ENCODE results near the gene TNFSF12.
A peak's percentile ranks its signal among the peaks of the same experiment; 100 is the strongest.

Gene TNFSF12

DNA sequence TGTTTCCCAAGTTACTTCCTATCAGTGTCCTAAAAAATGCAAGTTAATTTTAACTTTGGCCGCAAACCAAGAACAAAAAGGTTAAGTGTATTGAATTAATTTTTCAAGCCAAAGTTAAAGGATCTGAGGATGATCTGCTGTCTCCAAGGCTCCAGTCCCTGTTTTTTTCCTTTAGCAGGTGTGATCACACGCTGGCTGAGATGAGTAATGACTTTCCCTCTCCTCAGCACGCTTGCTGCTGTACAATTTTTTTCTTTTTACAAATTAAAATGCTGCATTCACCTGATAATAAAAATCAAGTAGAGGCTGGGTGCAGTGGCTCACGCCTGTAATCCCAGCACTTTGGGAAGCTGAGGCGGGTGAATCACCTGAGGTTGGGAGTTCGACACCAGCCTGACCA lies 3.9 kb upstream of the TNFSF12 start:
- DNase-seq (ENCODE audit: low spot score) = no peak

DNA sequence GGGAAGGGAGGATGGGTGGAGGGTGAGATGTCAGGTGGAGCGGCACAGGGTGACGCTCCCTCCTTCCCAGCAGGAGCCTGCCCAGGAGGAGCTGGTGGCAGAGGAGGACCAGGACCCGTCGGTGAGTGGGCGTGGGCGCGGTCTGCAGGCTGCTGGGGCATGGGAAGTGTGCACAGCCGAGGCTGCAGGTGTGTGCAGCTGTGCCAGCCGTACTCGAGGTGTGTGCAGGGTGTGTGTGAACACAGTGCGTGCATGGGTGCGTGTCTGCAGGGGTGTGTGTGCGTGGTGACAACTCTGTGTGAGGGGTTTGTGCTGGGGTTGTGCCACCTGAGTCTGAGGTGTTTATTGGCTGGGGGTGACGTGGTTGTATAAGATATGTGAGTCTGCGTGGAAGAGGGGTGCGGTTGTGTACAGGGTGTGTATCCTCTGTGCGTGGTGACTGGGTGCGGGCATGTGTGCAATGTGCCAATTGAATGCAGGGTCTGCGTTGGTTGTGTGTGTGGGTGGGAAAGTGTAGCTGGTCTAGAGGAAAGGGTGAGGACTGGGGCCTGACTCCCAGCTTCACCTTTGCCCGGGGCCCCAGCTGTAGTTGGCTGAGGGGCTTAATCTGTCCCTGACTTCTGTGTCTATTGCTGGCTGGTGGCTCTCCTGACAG lies 670 bp downstream of the TNFSF12 start:
- DNase-seq (ENCODE audit: low spot score) = no peak

DNA sequence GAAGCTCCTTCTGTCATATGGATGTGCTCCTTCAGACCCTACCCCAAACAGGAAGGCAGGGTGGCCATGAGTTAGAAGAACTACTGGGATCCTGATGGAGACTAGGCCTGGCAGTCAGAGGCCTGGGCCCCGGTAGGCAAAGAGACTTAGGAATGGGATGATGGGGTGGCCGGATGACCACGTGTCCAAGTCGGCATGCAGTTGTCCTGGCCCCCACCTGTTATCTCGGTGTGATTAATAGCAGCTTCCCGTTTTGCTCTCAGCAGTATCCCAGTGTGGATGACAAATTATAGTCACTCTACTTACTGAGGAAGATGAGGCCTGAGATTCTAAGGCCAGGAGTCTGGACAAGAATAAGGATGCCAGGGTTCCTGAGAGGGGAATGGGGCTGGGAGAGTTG lies 1.5 kb downstream of the TNFSF12 start:
- no peak for DNase-seq (ENCODE audit: low spot score)

DNA sequence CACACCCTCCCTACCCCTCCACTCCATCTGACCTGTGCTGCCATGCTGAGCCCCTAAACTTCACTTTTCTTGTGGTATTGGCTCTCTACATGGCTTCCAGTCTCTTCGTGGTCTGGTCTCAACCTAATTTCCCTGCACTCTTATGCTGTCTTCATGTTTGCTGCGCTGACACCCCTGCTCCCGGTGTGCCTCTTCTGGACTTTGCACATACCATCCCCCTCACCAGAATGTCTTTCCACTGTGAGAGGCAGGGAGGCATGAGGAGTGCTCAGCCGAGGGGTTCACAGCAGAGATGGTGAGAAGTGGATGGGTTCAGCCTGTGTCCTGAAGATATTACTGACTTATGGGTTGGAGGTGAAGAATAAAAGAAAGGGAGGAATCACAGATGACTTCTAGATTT lies 2.5 kb downstream of the TNFSF12 start:
- DNase-seq (ENCODE audit: low spot score) = no peak

DNA sequence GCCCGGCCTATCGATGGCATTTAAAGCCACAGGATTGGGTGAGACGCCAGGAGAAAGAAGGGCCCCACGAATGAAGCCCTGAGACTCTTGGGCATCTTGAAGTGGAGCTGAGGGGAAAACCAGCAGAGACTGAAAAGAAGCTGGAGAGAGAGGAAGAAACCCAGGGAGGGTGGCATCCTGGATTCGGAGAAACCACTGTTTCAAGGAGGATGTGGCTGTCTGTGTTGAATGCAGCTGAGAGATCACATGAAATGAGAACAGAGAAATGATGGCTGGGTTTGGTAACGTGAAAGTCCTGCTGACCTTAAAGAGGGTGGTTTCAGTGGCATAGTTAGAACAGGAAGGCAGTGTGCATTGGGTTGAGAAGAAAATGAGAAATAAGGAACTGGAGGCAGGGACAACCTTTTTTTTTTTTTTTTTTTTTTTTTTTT lies 3.8 kb downstream of the TNFSF12 start:
- no peak for DNase-seq (ENCODE audit: low spot score)

DNA sequence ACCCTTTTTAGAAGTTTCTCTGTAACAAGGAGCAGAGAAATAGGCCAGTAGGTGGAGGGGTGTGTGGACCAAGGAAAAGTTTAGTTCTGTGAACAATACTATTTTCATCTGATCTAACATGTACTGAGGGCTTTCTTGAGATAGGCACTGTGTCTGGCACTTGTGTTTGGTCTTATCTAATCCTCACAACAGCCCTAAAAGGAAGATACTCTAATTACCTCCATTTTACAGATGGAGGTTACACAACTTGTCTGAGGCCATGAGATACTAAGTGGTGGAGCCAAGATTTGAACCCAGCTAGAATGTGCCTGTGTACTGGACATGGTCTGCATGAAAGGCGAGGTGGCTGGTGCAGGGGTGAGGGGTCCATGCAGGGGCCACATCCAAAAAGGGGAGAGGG lies 4.5 kb downstream of the TNFSF12 start:
- DNase-seq (ENCODE audit: low spot score) = no peak

DNA sequence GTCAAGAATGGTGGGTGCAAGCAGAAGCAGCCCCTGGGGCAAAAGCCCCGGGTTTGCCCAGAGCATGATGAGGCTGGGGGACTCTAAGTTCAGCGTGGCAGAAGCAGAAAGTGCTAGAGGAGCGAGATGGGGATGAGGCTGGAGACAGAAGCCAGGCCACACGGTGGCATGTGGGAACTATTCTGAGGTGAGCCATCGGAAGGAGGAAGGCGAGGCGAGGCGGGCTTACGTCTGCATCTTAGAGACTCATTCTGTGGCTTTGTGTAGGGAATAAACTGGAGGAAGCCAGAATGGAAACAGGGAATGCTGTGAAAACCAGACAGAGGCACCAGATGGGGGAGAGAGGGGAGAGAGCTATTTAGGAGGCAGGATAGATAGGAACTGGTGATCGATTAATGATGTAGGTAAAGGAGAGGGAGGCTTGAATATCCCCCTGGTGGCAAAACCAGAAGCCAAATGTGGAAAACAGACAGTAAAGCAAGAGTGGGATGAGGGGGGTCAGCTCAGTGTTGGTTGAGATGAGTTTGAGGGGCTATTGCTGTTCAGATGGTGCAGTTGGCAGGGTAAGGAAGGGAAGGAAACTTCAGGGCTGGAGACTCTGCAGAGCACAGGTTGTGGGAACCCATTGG lies 6.6 kb downstream of the TNFSF12 start:
- DNase-seq (ENCODE audit: low spot score) = no peak

DNA sequence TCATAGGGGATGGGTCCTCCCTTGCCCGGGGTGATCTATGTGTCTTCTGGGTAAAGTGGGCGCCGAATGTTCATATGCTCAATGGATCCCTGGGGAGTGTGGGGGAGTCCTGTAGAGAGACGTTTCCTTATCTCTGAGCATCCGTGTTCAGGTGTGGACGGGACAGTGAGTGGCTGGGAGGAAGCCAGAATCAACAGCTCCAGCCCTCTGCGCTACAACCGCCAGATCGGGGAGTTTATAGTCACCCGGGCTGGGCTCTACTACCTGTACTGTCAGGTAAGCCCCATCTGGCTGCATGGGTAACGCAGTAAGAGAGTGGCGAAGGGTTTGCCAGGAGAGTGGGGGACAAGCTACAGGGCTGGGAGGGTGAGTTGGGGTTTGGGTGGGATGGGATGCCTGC lies 7.8 kb downstream of the TNFSF12 start:
- no peak for DNase-seq (ENCODE audit: low spot score)

DNA sequence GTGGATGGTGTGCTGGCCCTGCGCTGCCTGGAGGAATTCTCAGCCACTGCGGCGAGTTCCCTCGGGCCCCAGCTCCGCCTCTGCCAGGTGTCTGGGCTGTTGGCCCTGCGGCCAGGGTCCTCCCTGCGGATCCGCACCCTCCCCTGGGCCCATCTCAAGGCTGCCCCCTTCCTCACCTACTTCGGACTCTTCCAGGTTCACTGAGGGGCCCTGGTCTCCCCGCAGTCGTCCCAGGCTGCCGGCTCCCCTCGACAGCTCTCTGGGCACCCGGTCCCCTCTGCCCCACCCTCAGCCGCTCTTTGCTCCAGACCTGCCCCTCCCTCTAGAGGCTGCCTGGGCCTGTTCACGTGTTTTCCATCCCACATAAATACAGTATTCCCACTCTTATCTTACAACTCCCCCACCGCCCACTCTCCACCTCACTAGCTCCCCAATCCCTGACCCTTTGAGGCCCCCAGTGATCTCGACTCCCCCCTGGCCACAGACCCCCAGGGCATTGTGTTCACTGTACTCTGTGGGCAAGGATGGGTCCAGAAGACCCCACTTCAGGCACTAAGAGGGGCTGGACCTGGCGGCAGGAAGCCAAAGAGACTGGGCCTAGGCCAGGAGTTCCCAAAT lies 8.4 kb downstream of the TNFSF12 start:
- DNase-seq (ENCODE audit: low spot score) = no peak

DNA sequence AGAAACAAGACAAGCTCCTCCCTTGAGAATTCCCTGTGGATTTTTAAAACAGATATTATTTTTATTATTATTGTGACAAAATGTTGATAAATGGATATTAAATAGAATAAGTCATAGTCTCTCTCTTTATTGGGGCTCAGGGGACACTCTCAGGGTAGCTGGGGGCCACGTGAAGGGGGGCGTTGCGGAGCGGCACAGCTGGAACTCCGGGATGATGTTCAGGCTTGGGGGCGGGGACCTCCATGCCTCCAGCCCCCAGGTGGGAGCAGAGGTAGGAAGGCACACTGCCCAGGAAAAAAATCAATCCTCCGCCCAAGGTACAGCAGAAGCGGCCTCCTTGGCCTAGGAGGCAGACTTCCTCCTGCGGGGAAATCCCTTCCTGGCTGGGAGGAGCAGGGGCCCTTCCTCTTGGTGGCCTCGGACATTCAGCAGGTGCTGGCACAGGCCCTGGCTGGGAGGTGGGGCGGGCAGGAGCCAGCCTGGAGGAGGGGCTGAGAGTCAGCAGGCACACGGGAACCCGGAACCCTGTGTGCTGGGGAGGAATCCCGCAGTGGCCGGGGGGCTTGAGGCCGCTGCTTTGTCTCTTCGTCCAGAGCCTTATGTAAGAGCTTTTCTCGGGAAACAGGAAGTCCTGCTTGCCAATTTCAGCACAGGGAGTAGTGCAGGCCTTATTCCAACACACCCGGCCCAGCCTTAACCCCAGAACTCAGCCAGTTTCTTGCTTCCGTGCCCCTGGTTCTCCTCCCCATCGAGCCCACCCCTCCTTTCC lies 9.1 kb downstream of the TNFSF12 start:
- peak; percentile 55 for DNase-seq (ENCODE audit: low spot score)

DNA sequence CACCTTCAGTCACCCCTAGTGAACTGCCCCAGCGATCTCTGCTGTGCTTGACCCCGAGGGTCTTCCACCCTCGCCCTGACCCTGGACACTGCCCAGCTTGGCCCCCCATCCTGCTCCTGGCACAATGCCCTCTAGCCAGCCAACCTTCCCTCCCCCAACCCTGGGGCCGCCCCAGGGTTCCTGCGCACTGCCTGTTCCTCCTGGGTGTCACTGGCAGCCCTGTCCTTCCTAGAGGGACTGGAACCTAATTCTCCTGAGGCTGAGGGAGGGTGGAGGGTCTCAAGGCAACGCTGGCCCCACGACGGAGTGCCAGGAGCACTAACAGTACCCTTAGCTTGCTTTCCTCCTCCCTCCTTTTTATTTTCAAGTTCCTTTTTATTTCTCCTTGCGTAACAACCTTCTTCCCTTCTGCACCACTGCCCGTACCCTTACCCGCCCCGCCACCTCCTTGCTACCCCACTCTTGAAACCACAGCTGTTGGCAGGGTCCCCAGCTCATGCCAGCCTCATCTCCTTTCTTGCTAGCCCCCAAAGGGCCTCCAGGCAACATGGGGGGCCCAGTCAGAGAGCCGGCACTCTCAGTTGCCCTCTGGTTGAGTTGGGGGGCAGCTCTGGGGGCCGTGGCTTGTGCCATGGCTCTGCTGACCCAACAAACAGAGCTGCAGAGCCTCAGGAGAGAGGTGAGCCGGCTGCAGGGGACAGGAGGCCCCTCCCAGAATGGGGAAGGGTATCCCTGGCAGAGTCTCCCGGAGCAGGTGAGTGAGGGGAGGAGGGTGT lies 9.9 kb downstream of the TNFSF12 start, which contains the start of gene TNFSF13:
Gene TNFSF13 (plus strand): TSS at position 207 of the 776 bp plus-strand sequence. CDS start 290 bp downstream, at position 497.
- no peak for DNase-seq (ENCODE audit: low spot score)

DNA sequence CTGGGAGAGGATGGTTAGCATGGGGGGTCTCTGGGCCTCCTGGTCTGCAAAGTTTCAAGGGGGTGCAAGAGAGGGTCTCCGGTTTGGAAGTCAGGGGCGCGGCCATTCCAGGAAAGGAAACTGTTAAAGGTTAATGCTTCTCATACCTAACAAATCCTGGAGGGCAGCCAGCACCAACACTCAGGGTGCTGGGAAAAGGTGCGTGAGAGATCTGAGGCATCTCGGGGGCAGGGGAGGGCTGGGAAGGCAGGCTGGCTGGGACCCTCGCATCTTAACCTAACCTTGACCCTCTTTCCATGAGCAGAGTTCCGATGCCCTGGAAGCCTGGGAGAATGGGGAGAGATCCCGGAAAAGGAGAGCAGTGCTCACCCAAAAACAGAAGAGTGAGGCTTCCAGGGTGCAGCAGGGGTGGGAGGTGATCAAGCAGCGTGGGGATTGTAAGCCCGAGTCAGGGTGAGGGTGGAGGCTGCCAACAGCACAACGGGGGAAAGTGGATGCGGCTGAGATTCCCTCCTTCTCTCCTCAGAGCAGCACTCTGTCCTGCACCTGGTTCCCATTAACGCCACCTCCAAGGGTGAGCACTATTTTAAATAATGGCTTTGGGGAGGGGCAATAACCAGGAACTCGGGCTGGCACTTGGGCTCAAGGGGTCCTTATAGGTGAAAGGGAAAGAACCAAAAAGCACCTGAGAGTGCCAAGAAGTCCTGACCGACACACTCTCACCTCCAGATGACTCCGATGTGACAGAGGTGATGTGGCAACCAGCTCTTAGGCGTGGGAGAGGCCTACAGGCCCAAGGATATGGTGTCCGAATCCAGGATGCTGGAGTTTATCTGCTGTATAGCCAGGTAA lies 10.7 kb downstream of the TNFSF12 start:
- DNase-seq (ENCODE audit: low spot score) = no peak

DNA sequence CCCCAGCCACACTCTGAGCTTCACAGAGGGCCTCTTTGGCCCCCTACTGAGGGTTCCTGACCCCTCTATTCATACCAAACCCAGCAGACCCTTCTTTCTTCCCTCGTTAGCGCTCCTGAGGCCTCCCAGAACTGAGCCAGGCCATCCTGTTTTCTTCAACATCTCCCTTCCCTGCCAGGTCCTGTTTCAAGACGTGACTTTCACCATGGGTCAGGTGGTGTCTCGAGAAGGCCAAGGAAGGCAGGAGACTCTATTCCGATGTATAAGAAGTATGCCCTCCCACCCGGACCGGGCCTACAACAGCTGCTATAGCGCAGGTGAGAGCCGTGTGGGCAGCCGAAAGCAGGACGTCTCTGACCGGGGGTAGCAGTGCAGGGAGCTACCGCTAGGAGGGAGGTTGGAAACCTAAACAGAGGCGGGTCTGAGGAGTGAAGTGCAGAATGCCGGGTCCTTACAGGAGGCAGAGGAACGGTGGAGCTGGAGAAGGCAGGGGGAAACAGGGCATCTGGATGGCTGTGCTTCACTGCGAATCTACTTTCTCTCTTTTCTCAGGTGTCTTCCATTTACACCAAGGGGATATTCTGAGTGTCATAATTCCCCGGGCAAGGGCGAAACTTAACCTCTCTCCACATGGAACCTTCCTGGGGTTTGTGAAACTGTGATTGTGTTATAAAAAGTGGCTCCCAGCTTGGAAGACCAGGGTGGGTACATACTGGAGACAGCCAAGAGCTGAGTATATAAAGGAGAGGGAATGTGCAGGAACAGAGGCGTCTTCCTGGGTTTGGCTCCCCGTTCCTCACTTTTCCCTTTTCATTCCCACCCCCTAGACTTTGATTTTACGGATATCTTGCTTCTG lies 11.5 kb downstream of the TNFSF12 start:
- peak; percentile 76 for DNase-seq (ENCODE audit: low spot score)

DNA sequence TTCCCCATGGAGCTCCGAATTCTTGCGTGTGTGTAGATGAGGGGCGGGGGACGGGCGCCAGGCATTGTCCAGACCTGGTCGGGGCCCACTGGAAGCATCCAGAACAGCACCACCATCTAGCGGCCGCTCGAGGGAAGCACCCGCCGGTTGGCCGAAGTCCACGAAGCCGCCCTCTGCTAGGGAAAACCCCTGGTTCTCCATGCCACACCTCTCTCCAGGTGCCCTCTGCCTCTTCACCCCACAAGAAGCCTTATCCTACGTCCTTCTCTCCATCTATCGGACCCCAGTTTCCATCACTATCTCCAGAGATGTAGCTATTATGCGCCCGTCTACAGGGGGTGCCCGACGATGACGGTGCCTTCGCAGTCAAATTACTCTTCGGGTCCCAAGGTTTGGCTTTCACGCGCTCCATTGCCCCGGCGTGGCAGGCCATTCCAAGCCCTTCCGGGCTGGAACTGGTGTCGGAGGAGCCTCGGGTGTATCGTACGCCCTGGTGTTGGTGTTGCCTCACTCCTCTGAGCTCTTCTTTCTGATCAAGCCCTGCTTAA lies 12.2 kb downstream of the TNFSF12 start:
- peak; percentile 92 for DNase-seq (ENCODE audit: low spot score)

DNA sequence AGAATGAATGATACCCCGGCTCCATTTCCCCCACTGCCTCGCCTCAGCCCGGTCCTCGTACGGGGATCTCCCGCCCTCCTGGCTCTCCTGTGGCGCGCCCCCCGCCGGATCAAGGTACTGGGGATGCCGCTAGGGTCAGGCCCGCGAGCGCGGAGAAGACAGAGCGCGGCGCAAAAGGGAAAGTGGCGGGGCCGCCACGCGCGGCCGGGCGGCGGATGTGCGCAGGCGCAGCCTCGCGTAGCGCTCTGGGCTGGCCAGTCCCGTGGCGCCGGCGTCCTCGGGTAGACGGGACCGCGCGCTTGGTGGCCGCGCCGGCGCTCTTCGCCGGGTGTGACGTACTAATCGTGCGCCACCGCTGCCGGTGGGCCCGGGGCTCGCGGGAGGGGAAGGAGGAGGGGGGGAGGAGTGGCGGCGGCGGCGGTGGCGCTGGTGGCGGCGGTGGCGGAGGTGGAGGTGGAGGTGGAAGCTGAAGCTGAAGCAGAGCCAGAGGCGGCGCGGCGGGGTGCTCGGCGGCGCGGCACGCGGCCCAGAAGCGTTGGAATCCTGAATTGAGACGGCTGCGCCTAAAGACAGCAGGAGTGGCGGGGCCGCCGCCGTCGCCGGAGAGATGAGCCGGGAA lies 12.8 kb downstream of the TNFSF12 start, which contains the start of gene SENP3:
Gene SENP3 (plus strand): TSS at position 331 of the 619 bp plus-strand sequence. CDS start 1,158 bp downstream, outside the sequence.
- peak; percentile 100 for DNase-seq (ENCODE audit: low spot score)

DNA sequence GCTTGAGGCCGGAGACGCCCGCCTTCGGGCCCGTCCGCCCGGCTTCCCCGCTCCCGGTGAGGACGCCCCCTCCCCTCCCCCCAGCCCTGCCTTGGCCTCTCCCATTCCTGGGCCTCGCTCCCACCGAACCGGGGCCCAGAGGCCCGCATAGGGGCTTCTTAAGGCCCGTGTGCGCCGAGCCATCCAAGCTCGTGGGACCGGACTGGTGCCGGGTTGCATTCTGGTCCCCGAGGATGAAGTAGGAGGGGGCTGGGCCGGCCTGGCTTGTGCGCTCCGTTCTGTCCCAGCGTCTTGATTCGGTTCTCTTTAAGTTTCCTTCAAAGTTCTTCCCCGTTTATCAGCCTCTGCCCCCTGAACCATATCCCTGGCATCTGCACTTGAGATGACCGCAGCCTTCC lies 13.3 kb downstream of the TNFSF12 start:
- peak; percentile 54 for DNase-seq (ENCODE audit: low spot score)

DNA sequence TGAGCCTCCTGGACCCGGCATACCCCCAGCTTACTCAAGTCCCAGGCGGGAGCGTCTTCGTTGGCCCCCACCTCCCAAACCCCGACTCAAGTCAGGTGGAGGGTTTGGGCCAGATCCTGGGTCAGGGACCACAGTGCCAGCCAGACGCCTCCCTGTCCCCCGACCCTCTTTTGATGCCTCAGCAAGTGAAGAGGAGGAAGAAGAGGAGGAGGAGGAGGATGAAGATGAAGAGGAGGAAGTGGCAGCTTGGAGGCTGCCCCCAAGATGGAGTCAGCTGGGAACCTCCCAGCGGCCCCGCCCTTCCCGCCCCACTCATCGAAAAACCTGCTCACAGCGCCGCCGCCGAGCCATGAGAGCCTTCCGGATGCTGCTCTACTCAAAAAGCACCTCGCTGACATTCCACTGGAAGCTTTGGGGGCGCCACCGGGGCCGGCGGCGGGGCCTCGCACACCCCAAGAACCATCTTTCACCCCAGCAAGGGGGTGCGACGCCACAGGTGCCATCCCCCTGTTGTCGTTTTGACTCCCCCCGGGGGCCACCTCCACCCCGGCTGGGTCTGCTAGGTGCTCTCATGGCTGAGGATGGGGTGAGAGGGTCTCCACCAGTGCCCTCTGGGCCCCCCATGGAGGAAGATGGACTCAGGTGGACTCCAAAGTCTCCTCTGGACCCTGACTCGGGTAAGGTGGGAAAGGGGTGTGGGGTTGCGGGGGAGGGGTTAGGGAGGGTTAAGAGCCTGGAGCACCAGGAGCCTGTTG lies 14.4 kb downstream of the TNFSF12 start:
- DNase-seq (ENCODE audit: low spot score) = no peak

DNA sequence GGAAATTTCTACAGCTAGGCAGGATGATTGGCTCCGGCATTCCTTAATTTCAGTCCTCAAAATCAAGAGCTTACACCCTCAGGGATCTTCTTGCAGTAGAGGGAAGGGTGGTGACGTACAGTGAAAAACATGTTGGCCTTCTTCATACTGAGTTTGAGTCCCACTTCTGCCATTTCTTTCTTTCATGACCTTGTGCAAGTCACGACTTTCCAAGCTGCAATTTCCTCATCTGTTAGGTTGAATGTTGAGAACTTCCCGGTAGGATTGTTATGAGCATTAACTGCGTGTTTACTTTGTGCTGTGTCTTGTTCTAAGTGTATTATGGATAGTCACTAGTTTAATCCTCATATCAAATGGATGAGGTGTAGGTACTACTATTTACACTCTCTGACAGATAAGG lies 20.7 kb downstream of the TNFSF12 start:
- DNase-seq (ENCODE audit: low spot score) = no peak
